A673 (cell line): ENCODE measurements around the gene PALD1. TPM values are rescaled to one million over a fixed set of nuclear protein-coding genes. Genes with fewer than 3 reads are reported as not detected.

ENCODE experiments used
- BruUV-seq: library from RNA; stranded (reverse); fragments of 400-500 nt; replicated peaks from 2 replicates; lab custom pipeline; 2021; lab: Mats Ljungman, UMichigan
- CTCF ChIA-PET: fragments of 300-600 bp; sonication (Branson Sonifier 250); formaldehyde crosslinking; loops from one replicate; lab custom pipeline; 2022; ENCODE audit warnings: antibody characterized with exemption; lab: Charles Lee
- POLR2A ChIA-PET: fragments of 300-600 bp; sonication (Branson Sonifier 250); formaldehyde crosslinking; loops from one replicate; lab custom pipeline; 2022; ENCODE audit warnings: antibody characterized with exemption; ENCODE audit not compliant: low non-redundant PET; lab: Charles Lee
- DNase-seq: peaks from one replicate; pipeline ENCODE4 v3.0.0-alpha.2; 2015; ENCODE audit warnings: low spot score
- H3K27ac ChIP-seq: fragments of 200-600 bp; sonication (generic); 2 replicates; pipeline ENCODE4 v1.5.1; 2016; ENCODE audit warnings: mixed run types, low read depth, mild to moderate bottlenecking, mixed read lengths, antibody characterized with exemption, low read length; ENCODE audit not compliant: poor library complexity, severe bottlenecking
- H3K27me3 ChIP-seq: fragments of 200-600 bp; sonication (generic); replicated peaks from 2 replicates; pipeline ENCODE4 v1.6.1; 2017; ENCODE audit warnings: mixed run types, low read depth, mild to moderate bottlenecking, mixed read lengths, antibody characterized with exemption, low read length; ENCODE audit not compliant: insufficient read depth, poor library complexity
- H3K36me3 ChIP-seq: fragments of 200-600 bp; sonication (generic); 2 replicates; pipeline ENCODE4 v1.6.1; 2016; ENCODE audit warnings: mixed run types, mild to moderate bottlenecking, mixed read lengths, antibody characterized with exemption, low read length; ENCODE audit not compliant: insufficient read depth, poor library complexity, severe bottlenecking
- H3K4me1 ChIP-seq: fragments of 200-600 bp; sonication (generic); 2 replicates; pipeline ENCODE4 v1.6.1; 2017; ENCODE audit warnings: mixed run types, mild to moderate bottlenecking, mixed read lengths, antibody characterized with exemption, low read length; ENCODE audit not compliant: insufficient read depth, poor library complexity, severe bottlenecking
- H3K4me3 ChIP-seq: fragments of 200-600 bp; sonication (generic); 2 replicates; pipeline ENCODE4 v1.5.1; 2016; ENCODE audit warnings: low read depth, mixed run types, mild to moderate bottlenecking, mixed read lengths, low read length; ENCODE audit not compliant: poor library complexity, severe bottlenecking
- H3K9me3 ChIP-seq: fragments of 200-600 bp; sonication (generic); 2 replicates; pipeline ENCODE4 v1.6.1; 2016; ENCODE audit warnings: mixed run types, low read depth, mild to moderate bottlenecking, mixed read lengths, antibody characterized with exemption, low read length; ENCODE audit not compliant: poor library complexity, severe bottlenecking
- EZH2 ChIP-seq: fragments of 200-600 bp; sonication (generic); IDR thresholded peaks from 2 replicates; pipeline ENCODE4 v1.6.1; 2017; ENCODE audit warnings: borderline replicate concordance, low read depth, mild to moderate bottlenecking, mixed read lengths, antibody characterized with exemption, low read length; ENCODE audit not compliant: poor library complexity, severe bottlenecking
- intact Hi-C: fragments of 100-400 bp; cut with micrococcal nuclease; formaldehyde crosslinking; loops from one replicate; pipeline ENCODE4 v1.10.0; 2022; ENCODE audit not compliant: unreplicated experiment
- total RNA-seq: library from RNA; stranded (reverse); gene quantifications from 2 replicates; pipeline ENCODE4 v1.2.3, GENCODE V29; 2021
- TF ChIP-seq, protein P1 (sequence below): fragments of 300-800, 200-600 bp; sonication (generic); conservative IDR thresholded peaks from 2 replicates; pipeline ENCODE4 v1.5.1; 2017; ENCODE audit warnings: low read depth, mild to moderate bottlenecking, antibody characterized with exemption, low read length, moderate library complexity, mixed read lengths

PALD1 gene
- total RNA-seq, 1 experiment from 2014 or later: 9.0 TPM

DNA sequence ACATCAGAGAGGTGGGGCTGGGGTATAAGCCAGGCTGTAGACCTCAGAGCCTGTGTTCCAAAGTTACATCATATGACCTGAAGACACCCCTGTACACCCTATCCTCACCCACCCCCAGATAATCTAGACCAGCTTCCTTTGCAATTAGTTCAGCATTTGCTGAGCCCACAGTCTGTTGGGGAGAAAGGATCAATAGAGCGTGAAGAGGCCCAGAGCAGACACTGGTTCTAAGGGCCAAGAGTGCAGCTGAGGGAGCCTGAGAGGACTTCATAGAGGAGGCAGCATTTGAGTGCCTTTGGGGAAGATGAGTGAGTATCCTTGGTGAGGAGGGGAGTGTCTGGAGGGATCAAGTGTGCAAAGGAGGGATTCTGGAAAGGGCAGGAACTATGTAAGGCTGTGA is 65.3 kb downstream of the PALD1 start:
- Histone ChIP-seq H3K36me3 (no peaks in the 10 kb centered on the region), H3K9me3 (no peaks in the 10 kb centered on the region), H3K4me3 (no peak overlapping the region), H3K4me1 (no peaks in the 10 kb centered on the region), H3K27me3 (no peaks in the 10 kb centered on the region), H3K27ac (no peak overlapping the region)
- BruUV-seq: no TSS peak
- intact Hi-C loops: loop anchor here (5.0 kb wide), 1 partner anchor 82 kb away; no protein-coding TSS in a partner anchor
- TF ChIP-seq, protein P1, sequence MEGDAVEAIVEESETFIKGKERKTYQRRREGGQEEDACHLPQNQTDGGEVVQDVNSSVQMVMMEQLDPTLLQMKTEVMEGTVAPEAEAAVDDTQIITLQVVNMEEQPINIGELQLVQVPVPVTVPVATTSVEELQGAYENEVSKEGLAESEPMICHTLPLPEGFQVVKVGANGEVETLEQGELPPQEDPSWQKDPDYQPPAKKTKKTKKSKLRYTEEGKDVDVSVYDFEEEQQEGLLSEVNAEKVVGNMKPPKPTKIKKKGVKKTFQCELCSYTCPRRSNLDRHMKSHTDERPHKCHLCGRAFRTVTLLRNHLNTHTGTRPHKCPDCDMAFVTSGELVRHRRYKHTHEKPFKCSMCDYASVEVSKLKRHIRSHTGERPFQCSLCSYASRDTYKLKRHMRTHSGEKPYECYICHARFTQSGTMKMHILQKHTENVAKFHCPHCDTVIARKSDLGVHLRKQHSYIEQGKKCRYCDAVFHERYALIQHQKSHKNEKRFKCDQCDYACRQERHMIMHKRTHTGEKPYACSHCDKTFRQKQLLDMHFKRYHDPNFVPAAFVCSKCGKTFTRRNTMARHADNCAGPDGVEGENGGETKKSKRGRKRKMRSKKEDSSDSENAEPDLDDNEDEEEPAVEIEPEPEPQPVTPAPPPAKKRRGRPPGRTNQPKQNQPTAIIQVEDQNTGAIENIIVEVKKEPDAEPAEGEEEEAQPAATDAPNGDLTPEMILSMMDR: no peak
- no peak for TF ChIP-seq EZH2
- CTCF ChIA-PET: no interaction called here
- no peak for DNase-seq
- POLR2A ChIA-PET: no interaction called here

DNA sequence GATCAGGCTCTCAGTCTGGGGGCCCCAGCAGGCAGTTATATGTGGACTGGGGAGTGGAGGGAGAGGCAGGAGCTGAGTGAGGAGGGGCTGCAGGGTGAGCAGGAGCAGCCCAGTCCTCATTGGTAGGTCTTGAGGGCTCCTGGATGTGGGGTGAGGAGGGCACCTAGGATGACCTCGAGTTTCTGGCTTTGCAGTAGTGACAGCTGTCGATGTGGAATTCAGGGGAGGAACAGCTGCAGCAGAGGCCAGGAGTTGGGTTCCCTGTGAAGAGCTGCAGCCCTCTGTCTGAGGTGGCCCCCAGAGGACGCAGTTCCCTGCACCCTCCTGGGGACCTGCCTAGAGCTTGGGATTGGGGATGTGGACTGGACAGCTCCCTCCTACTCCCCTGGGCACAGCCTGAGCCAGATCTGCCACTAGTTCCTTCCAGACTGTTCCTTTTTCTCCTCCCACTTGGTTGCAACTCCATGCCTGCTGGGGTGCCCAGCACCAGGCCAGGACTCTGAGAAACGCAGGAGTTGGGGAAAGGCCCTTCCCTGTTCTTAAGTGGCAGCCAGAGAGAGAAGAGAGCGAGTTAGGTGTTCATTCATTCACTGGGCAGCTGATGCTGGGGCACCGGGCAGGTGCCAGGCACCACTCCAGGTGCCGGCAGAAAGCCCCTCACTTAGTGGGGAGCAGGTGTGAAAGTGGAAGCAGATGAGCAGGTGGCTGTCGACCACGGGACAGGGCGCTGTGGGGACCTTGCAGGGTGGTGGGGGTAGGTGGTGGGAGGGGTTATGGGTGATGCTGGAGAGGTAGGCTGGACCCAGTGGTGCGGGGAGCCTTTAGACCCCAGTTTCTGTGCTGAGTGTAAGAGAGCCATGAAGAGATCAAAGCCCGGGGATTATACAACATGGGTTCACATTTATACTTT is 66.1 kb downstream of the PALD1 start:
- H3K4me1 ChIP-seq: no peaks in the 10 kb centered on the region
- H3K27me3 ChIP-seq: no peaks in the 10 kb centered on the region
- H3K4me3 ChIP-seq: no peak overlapping the region
- no peaks in the 10 kb centered on the region for H3K36me3 ChIP-seq
- no TSS peak for BruUV-seq
- H3K9me3 ChIP-seq: no peaks in the 10 kb centered on the region
- H3K27ac ChIP-seq: no peak overlapping the region
- POLR2A ChIA-PET: no interaction called here
- intact Hi-C loops: loop anchor here (5.0 kb wide), 1 partner anchor 82 kb away; no protein-coding TSS in a partner anchor
- TF ChIP-seq, protein P1: no peak
- no peak for TF ChIP-seq EZH2
- CTCF ChIA-PET: no interaction called here
- DNase-seq: no peak

DNA sequence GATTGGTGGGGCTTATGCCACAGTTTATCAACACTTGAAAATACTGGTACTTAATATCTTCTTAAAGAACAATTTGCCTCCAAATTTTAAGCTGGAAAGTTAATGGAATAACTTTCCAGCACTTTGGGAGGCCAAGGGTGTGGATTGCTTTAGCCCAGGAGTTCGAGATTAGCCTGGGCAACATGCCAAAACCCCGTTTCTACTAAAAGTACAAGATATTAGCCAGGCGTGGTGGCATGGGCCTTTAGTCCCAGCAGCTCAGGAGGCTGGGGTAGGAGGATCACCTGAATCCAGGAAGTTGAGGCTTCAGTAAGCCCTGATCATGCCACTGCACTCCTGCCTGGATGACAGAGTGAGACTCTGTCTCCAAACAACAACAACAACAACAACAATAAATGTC is 68.0 kb downstream of the PALD1 start:
- no peak for TF ChIP-seq EZH2
- TF ChIP-seq, protein P1: no peak
- H3K36me3 ChIP-seq: no peaks in the 10 kb centered on the region
- intact Hi-C loops: no loop called here
- H3K4me1 ChIP-seq: peaks cover 8% of the 10 kb centered on the region
- H3K9me3 ChIP-seq: no peaks in the 10 kb centered on the region
- ChIA-PET CTCF (no interaction called here), POLR2A (no interaction called here)
- H3K27me3 ChIP-seq: no peaks in the 10 kb centered on the region
- no peak for DNase-seq
- BruUV-seq: no TSS peak
- no peak overlapping the region for H3K27ac ChIP-seq
- H3K4me3 ChIP-seq: no peak overlapping the region
